GM19438 (cell line): ENCODE results near the gene BIRC6.
"Not testable (repeated sequence)": the region's sequence is repeated elsewhere in the genome, so short reads cannot be mapped to it uniquely, and the experiment has no call there.

ENCODE experiments used
- ATAC-seq: cut with Tn5 transposase; IDR thresholded peaks from one replicate; pipeline ENCODE4 v1.9.1; 2021; ENCODE audit warnings: low read depth; ENCODE audit not compliant: unreplicated experiment

BIRC6 gene

DNA sequence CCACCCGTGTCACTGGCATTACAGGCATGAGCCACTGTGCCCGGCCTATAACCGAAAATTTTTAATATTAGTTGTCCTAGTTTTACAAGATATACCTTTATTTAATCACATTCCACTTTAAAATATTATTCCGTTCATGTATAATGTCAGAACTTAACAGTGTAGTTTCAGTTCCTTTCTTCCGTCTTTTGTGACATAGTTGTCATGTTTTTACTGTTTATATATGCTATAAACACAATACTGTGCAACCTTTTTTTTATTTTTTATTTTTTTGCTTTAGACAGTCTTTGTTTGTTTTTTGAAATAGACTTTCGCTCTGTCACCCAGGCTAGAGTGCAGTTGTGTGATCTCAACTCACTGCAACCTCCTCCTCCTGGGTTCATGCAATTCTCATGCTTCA is 141.5 kb downstream of the BIRC6 start:
- no peak for ATAC-seq

DNA sequence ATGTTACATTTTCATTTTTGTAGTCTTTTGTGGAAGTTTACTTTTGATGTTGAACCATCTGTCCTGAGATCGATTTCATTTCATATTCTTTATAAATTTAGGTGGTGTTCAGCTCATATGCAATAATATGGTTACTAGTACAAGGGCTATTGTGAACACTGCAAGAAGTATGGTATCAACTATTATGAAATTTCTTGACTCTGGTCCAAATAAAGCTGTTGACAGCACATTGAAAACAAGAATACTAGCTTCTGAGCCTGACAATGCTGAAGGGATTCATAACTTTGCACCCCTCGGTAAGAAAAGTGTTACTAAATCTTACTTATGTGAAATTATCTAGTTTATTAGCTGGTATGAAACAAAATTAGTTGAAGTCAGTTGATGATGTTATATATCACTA is 146.1 kb downstream of the BIRC6 start:
- ATAC-seq: no peak

DNA sequence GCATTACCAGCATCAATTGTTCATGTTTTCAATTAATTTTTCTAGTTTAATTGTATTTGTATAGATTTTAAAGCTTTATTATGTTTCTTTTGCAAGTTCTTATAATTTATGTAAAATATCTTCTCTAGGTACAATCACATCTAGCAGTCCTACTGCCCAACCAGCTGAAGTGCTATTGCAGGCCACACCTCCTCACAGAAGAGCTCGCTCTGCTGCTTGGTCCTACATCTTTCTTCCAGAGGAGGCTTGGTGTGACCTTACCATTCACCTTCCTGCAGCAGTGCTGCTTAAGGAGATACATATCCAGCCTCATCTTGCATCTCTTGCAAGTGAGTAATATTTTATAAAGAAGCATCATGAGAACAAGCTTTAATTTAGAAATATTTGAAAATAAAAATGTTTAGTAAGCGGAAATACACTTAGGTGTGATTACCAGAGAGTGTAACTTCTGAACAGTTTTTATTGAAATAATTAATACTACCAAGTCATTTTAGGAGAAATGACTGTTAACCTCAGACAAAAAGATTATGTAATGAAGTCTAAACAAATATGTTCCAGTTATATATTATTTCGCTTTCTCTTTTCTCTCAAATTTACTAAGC is 148.2 kb downstream of the BIRC6 start:
- ATAC-seq: no peak

DNA sequence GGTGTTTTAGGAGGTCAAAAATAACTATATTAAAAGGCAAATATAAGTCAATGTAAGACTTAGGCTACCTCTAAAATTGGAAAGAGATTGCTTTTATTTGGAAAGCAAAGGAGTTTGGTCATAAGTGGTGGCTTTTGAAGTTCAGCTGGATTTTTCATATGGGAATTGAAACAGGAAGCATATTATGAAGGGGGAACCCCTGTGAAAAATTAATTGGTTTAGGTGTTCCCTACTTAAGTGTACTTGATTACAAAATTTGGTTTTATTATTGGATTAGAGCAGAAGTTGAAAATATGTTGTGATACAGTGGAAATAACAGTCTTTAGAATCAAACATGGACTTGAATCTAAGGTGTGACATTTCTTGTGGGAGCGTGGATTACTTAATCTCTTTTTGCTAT is 149.6 kb downstream of the BIRC6 start:
- no peak for ATAC-seq

DNA sequence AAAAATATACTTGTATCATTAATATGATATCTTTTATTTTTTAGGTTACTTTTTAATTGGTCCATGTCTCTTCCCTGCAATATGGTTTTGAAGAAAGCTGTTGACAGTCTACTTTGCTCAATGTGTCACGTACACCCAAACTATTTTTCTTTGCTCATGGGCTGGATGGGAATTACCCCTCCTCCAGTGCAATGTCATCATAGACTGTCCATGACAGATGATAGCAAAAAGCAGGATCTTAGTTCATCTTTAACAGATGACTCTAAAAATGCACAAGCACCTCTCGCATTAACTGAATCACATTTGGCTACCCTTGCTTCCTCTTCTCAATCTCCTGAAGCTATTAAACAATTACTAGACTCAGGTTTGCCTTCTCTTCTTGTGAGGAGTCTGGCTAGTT is 158.1 kb downstream of the BIRC6 start:
- no peak for ATAC-seq

DNA sequence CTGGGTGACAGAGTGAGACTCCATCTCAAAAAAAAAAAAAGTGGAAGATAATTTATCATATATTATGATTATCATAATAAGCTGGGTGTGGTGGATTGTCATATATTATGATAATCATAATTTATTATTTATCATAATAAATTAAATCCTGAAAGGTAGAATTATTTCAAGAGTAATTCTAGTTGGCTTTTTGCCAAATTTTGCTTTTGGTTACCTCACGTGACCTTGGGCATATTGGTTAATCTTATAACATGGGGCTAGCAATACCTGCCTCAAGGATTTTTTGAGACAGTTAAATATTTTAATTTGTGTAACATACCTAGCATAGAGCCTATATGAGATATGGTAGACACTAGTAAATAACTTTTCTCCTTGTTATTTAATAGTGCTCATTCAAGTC is 159.7 kb downstream of the BIRC6 start:
- ATAC-seq: no peak

DNA sequence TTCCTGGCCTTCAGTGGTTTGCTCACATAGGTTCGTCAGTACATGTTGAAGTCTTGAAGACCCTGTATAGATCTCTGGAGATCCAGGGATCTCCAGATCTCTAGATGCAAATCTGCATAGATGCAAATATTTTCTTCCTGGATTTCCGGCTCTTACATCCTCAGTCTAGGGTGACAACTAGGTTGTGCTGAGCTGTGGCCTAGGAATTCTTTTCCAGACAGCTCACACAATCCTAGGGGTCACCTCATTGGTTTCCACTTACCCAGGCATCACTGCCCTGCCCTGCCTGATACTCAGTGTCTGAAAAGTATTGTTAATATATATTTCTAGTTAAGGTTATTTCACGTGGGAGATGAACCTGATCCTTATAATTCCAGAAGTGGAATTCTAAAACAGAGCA is 165.9 kb downstream of the BIRC6 start:
- no peak for ATAC-seq

DNA sequence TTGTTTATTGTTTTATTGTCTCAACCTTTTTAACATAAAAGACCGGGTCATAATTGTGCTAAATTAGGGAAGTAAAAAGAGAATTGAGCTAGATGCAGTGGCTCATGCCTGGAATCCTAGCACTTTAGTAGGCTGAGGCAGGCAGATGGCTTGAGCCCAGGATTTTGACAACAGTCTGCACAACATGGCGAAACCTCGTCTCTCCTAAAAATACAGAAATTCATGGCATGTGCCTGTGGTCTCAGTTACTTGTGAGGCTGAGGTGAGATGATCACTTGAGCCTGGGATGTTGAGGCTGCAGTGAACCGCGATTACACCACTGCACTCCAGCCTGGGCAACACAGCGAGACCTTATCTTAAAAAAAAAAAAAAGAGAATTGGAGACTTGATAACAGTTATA is 166.9 kb downstream of the BIRC6 start:
- no peak for ATAC-seq

DNA sequence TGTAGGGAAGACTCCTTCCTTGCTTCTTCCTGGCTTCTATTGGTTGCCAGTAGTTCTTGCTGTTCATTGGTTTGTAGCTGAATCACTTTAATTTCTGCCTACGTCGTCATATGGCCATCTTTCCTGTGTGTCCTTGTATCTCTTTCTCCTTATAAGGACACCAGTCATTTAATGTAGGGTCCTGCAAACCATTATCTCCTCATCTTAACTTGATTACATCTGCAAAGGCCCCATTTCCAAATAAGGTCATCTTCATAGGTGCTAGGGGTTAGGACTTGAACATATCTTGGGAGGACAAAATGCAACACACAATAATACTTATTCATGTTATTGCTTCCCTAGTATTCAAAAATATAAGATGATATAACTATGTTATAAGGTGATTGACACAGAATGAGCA is 175.5 kb downstream of the BIRC6 start:
- no peak for ATAC-seq

DNA sequence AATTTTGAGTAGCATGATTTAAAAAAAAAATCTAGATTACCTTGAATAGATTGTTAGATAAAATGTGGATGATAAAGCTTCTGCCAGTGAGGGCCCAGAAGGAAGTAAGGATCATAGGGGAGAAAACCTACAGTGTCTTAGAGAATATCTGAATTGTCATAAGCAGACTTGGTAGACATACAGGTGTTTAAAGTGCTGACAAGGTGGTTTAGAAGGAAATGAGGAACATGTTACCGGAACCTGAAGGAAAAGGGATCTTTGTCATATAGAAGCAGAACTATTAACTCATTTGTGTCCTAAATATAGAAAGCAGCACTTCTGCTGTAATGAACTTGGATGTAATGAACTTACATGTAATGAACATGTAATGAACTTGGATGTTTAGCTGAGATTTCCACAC is 176.1 kb downstream of the BIRC6 start:
- ATAC-seq: no peak

DNA sequence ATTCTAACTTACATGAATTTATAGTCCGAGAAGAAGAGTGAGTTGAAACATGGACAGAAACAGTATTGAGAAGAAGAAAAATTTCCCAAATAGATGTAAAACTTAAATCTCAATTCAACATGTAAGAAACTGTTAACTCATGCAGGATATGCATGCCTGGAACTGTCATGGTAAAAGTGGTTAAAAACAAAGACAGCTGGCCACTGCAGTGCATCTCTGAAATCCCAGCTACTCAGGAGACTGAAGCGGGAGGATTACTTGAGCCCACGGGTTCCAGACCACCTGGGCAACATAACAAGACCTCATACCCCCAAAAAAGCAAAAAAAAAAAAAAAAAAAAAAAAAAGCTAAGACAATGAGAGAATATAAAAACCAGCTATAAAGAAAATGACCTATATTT is 178.0 kb downstream of the BIRC6 start:
- no peak for ATAC-seq

DNA sequence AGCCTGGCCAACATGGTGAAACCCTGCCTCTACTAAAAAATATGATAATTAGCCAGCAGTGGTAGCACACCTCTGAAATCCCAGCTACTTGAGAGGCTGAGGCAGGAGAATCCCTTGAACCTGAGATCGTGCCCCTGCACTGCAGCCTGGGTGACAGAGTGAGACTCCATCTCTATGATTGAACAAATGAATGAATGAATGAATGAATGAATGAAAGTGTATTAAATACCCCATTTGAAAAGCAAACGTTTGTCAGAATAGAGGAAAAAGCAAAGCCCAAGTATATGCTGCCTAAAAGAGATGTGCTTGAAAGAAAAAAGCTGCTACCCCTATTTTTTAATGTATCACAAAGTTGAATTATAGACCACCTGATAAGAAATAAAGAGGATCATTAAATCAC is 181.9 kb downstream of the BIRC6 start:
- no peak for ATAC-seq

DNA sequence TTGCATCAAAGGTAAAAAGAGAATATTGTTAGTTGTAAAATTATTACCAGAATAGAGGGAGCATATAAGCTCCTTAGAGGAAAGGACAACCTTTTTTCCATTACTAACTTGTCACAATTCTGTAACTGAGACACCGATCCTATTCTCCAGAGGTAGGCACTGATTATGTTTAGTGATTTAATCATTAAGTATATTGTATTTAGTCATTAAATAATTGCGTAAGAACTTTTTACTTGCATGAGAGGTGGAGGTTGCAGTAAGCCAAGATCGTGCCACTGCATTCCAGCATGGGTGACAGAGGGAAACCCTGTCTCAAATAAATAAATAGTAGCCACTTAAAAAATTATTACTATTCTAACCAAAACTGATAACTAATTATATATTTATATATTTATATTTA is 195.7 kb downstream of the BIRC6 start:
- ATAC-seq: not testable (repeated sequence)

DNA sequence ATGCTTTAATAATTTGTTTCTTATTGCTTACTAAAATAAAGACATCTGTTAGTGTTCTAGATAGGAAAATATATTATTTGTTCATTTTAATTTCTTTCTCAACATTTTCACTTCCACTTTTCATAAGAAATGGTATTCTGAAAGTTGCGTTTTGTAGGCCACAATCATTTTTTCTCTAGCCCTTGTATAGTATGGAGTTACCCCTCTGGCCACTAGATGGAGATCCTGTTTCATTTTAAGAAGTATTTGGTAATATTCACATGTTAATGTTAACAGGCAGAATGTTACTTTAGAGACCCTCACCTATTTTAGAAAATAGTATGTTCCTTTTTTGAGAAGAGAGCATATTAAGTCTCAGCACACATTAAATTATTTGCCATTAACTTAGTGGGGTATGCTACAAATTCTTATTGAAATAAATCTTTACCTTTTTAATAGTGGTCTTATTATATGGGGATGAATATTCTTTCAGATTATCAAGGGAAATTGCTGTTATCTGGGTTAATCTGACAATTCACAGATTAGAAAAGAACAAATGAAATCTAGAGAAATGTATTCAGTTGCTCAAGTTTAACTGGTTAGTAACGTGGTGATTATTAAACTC is 197.1 kb downstream of the BIRC6 start:
- peak; percentile 82 for ATAC-seq

DNA sequence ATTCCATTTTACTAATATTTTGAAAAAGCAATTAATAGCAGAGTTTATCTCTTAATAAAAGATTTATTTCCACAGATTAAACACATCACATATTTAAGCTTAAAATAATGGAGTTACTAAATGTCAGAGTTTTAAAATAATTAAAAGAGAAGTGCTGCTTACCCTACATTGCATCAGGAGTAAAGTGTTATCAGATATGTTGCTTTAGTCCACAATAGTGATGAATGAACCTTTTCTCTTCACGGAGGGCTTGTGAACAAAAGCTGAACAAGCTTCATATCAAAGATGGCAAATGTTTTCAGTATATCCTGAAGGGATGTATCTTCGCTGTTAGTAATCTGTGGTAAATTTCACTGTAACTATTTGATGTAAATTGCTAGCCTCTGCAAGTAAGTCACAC is 201.7 kb downstream of the BIRC6 start:
- no peak for ATAC-seq

DNA sequence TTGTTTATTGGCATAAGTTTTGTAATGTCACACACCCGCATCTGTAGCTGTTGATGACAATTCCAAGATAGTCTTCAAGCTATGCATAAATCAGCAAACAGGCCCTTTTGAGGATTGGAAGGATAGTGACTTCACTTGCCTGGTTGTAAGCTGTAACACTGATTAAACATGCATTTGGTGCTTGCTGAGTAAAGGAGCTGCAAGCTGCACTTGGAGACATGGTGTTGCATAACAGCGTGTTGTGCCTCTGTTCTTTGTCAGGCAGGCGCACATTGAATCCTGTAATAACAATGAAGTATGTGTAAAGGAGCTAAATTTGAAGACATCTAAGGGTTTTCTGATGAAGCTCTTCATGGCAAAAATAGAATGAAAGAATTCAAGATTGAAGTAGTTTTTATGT is 202.3 kb downstream of the BIRC6 start:
- ATAC-seq: no peak

DNA sequence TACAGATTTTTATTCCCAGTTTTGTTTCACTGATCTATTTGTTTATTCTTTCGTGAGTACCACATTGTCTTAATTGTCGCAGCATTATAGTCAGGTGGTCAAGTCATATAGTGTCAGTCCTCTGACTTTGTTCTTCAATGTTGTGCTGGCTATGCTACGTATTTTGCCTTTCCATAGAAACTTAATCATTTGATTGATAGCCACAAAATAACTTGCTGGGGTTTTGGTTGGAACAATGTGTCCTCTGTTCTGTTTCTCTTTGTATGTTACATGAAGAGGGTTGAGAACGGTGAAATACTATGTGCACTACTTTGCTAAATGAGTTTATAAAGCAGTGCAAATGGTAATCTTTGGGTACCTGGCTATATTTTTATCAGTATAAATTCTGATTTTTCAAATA is 206.1 kb downstream of the BIRC6 start:
- ATAC-seq: no peak

DNA sequence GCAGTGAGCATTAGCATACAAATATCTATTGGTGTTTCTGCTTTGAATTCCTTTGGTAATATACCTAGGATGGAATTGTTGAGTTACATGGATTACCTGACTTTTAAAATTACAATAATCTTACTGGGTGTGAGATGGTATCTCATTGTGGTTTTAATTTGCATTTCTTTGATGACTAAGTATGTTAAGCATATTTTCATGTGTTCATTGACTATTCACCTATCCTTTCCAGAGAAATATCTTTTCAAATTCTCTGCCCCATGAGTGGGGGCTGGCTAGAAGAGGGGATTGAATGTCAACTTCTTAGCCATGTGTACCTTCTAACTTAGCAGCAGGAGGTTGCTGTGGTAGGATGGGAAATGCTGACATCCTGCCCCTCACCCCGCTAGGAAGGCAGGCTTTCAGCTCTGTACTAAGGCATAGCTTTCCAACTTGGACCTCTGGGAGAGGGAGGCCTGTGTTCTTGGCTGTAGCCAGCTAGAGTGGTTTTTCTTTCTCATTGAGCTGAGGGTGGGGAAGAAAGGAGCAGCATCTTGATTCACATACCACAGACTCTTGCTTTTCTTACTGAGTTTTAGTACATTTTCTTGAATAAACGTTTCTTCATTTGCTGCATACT is 207.7 kb downstream of the BIRC6 start:
- no peak for ATAC-seq

DNA sequence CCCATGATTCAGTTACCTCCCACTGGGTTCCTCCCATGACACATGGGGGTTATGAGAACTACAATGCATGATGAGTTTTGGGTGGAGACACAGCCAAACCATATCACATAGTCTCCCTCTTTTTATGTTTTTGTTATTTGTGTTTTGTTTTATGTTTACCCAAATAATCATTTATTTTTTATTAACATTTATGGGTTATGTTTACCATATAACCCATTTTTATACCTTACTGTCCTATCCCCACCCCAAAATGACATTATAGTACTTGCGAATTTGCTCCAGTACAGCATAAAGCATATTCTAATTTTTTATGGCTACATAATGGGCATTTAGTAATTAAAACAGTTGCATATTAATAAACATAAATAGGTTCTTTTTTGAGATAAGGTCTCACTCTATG is 209.1 kb downstream of the BIRC6 start:
- no peak for ATAC-seq

DNA sequence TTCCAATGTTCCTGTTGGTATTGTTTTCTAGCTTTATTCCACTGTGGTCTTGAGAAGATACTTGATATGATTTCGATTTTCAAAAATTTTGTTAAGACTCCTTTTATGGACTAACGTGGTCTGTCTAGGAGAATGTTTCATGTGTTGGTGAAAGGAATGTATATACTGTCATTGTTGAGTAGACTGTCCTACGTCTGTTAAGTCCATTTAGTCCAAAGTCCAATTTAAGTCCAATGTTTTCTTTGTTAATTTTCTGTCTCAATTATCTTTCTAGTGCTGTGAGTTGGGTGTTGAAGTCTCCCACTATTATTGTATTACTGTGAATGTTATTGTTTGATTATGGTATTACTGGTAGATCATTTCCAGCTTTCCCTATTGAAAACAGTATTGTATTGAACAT is 215.2 kb downstream of the BIRC6 start:
- no peak for ATAC-seq

DNA sequence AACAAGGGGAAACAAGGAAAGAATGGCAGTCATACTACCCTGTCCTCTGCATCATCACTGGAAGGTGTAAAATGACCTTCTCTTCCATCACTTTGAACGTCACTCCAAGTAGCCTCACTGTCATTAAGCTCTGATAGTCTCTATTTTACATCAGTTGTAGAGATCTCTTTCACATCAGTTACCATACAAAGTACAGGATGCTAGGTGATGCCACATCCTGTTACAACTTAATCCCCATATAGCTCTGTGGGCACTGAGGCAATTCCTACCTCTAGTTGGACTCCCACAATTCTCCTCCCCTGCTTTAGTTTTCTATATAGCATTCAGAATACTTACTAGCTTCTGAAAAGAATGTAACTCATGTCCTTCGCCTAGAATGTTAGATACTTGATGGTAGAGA is 215.9 kb downstream of the BIRC6 start:
- ATAC-seq: no peak

DNA sequence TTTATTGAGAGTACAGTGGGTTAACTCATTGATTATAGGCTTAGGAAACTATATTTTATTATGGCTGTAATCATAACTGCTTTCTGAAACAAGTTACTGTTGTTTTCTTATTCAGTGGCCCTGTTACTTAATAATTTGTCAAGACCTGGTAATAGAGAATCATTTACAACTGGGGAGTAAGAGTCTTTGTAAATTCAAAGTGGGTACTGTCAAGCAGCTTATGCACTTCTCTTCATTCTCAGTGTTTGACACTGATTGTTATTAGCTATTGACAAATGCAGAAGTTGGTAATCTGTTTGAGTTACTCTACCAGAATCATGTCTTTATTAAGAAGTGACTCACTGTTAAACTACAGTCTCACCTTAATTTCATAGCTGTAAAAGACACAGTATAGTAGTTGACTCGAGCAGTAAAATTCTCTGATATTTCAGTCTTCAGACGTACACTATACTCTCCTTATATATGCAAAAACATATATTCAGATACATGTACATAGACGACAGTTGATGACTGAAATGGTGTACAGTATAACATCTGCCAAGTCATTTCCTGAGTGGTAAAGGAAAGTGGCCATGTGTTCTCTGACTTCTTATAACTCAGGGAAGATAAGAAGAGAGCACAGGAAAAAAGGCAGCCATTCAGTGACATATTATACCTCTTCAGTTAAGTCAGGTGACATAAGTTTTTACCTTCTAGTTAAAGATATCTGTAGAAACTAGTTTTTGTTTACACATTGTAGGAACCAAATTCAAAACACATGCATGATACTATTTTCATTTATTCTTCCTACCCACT is 235.0 kb downstream of the BIRC6 start:
- ATAC-seq: peak; percentile 69
